Measurements from ENCODE around the gene SH3PXD2A. TPM values are rescaled to one million over a fixed set of nuclear protein-coding genes. Genes with fewer than 3 reads are reported as not detected.

SH3PXD2A gene
- total and polyA plus RNA-seq, 9 of the 15 experiments (the other 6 are each of a cell fraction or from before 2014, with no cell fraction given), result 0.41 to 9.3 (median 2.5) TPM

GRCh38 chr10:103597003-103597402 is 258.4 kb downstream of the SH3PXD2A start:
- no peak overlapping the region; a peak in 2 of 4 replicates for H3K9ac ChIP-seq (ENCODE audit: insufficient read depth in 1 of 2, low read depth in 2 of 2, low read length in 2 of 2)
- no peak overlapping the region for H3K4me2 ChIP-seq (ENCODE audit: insufficient read depth, low read length)
- H3K79me2 ChIP-seq (ENCODE audit: control insufficient read depth, insufficient read depth, low read length), result no peaks in the 10 kb centered on the region
- no peak overlapping the region for H2AFZ ChIP-seq (ENCODE audit: low read depth, low read length)
- H3K9me3 ChIP-seq (replicated peaks; ENCODE audit: control insufficient read depth, insufficient read depth, low read depth, low read length), result no peaks in the 10 kb centered on the region
- H3K36me3 ChIP-seq (ENCODE audit: control insufficient read depth, insufficient read depth, low read length), result no peaks in the 10 kb centered on the region
- no peak overlapping the region for H3K4me3 ChIP-seq
- 74% methylated on average over 3 of the region's 6 CpGs for WGBS (ENCODE audit: insufficient coverage, low coverage, missing lambda C conversion rate)
- DNase-seq (ENCODE audit: extremely low read depth in 1 of 4, low spot score in 3 of 4) (no peak), ATAC-seq (no peak), FAIRE-seq (no peak)
- H3K27me3 ChIP-seq (ENCODE audit: control insufficient read depth in 2 of 2, insufficient read depth in 2 of 2, low read length in 2 of 2), result no peaks in the 10 kb centered on the region
- H4K20me1 ChIP-seq (replicated peaks; ENCODE audit: control insufficient read depth, insufficient read depth, low read length), result no peaks in the 10 kb centered on the region
- no TSS peak for BruUV-seq (replicated peaks)
- no peak for TF ChIP-seq FOXJ2 (tag; IDR thresholded peaks at IDR 0.05)
- in situ Hi-C loops (cut with MboI), result loop anchor here (25.0 kb wide), 1 partner anchor 265 kb away; the partner anchor contains the start of gene SH3PXD2A
- no peak overlapping the region for H3K27ac ChIP-seq (ENCODE audit: extremely low read depth, low read depth, low read length)
- no peaks in the 10 kb centered on the region; a peak in 1 of 5 replicates for H3K4me1 ChIP-seq (replicated peaks in 1 of 2; ENCODE audit: control insufficient read depth in 2 of 2, insufficient read depth in 2 of 2, low read length in 2 of 2)
- H3K9me1 ChIP-seq (ENCODE audit: control insufficient read depth, insufficient read depth, low read length), result no peaks in the 10 kb centered on the region
- ChIA-PET CTCF (ENCODE audit: low intra/inter-chr PET ratio) (interaction anchor here (3.6 kb wide), 1 partner anchor 89 kb away, joined by 25 read pairs; no protein-coding TSS in a partner anchor), POLR2A (no interaction called here)
- intact Hi-C loops (cut with micrococcal nuclease), result loop anchor here (5.0 kb wide), 1 partner anchor 265 kb away; no protein-coding TSS in a partner anchor

- WGBS (ENCODE audit: insufficient coverage, low coverage, missing lambda C conversion rate), result 41% methylated on average over 4 of the region's 4 CpGs
- no peak overlapping the region for H3K9ac ChIP-seq (ENCODE audit: insufficient read depth in 1 of 2, low read depth in 2 of 2, low read length in 2 of 2)
- no peaks in the 10 kb centered on the region for H3K9me1 ChIP-seq (ENCODE audit: control insufficient read depth, insufficient read depth, low read length)
- no peaks in the 10 kb centered on the region for H3K27me3 ChIP-seq (ENCODE audit: control insufficient read depth in 2 of 2, insufficient read depth in 2 of 2, low read length in 2 of 2)
- H3K79me2 ChIP-seq (ENCODE audit: control insufficient read depth, insufficient read depth, low read length), result no peaks in the 10 kb centered on the region
- H3K4me1 ChIP-seq (replicated peaks in 1 of 2; ENCODE audit: control insufficient read depth in 2 of 2, insufficient read depth in 2 of 2, low read length in 2 of 2), result no peaks in the 10 kb centered on the region; a peak in 1 of 5 replicates
- FAIRE-seq (no peak), ATAC-seq (no peak), DNase-seq (ENCODE audit: extremely low read depth in 1 of 4, low spot score in 3 of 4) (no peak)
- no peak overlapping the region for H2AFZ ChIP-seq (ENCODE audit: low read depth, low read length)
- no peaks in the 10 kb centered on the region for H4K20me1 ChIP-seq (replicated peaks; ENCODE audit: control insufficient read depth, insufficient read depth, low read length)
- no peak overlapping the region for H3K4me2 ChIP-seq (ENCODE audit: insufficient read depth, low read length)
- no peaks in the 10 kb centered on the region for H3K9me3 ChIP-seq (replicated peaks; ENCODE audit: control insufficient read depth, insufficient read depth, low read depth, low read length)
- no TSS peak for BruUV-seq (replicated peaks)
- no peak overlapping the region for H3K4me3 ChIP-seq
- intact Hi-C loops (cut with micrococcal nuclease) (loop anchor here (5.0 kb wide), 1 partner anchor 266 kb away; no protein-coding TSS in a partner anchor), in situ Hi-C loops (cut with MboI) (loop anchor here (25.0 kb wide), 1 partner anchor 266 kb away; the partner anchor contains the start of gene SH3PXD2A)
- H3K36me3 ChIP-seq (ENCODE audit: control insufficient read depth, insufficient read depth, low read length), result no peaks in the 10 kb centered on the region
- ChIA-PET CTCF (ENCODE audit: low intra/inter-chr PET ratio) (interaction anchor here (3.6 kb wide), 1 partner anchor 90 kb away, joined by 25 read pairs; no protein-coding TSS in a partner anchor), POLR2A (no interaction called here)
- H3K27ac ChIP-seq (ENCODE audit: extremely low read depth, low read depth, low read length), result no peak overlapping the region
- TF ChIP-seq KDM2B (CRISPR knock-in tag; IDR thresholded peaks at IDR 0.05) (no peak), ESRRA (IDR thresholded peaks at IDR 0.05; ENCODE audit: borderline replicate concordance, low read depth) (no peak), CREB3L1 (IDR thresholded peaks at IDR 0.05; ENCODE audit: borderline replicate concordance, low read depth) (no peak), RAD21 (CRISPR knock-in tag; conservative IDR thresholded peaks at IDR 0.05 in 1 of 2, IDR thresholded peaks at IDR 0.05 in 1 of 2) (no peak), MAX (CRISPR knock-in tag; IDR thresholded peaks at IDR 0.05) (no peak), HNRNPL (IDR thresholded peaks at IDR 0.05; ENCODE audit: low read depth, low read length) (no peak), ZSCAN32 (CRISPR knock-in tag; IDR thresholded peaks at IDR 0.05) (no peak), CAMTA2 (CRISPR knock-in tag; conservative IDR thresholded peaks at IDR 0.05) (no peak), TEAD1 (CRISPR knock-in tag; IDR thresholded peaks at IDR 0.05) (no peak)
These were observed 259.2 kb downstream of the SH3PXD2A start for GRCh38 chr10:103595933-103596726.

Data from K562 (cell line).